Activated T-cell treated with anti-CD3 and anti-CD28 coated beads for 24 hours (primary cell): Measurements from ENCODE around the gene KPNA3.
A peak's percentile ranks its signal among the peaks of the same experiment; 100 is the strongest.
"Not testable (repeated sequence)": the region's sequence is repeated elsewhere in the genome, so short reads cannot be mapped to it uniquely, and the experiment has no call there.

Experiments
- DNase-seq: peaks from one replicate; pipeline ENCODE4 v3.0.0-alpha.2; 2020; ENCODE audit warnings: low read depth

Gene KPNA3

GRCh38 chr13:49792550-49793324 lies at the start of gene KPNA3:
KPNA3 (minus strand) TSS chr13:49792682; CDS start chr13:49792506, 176 bp downstream.
- DNase-seq, result peak; percentile 94

DNA sequence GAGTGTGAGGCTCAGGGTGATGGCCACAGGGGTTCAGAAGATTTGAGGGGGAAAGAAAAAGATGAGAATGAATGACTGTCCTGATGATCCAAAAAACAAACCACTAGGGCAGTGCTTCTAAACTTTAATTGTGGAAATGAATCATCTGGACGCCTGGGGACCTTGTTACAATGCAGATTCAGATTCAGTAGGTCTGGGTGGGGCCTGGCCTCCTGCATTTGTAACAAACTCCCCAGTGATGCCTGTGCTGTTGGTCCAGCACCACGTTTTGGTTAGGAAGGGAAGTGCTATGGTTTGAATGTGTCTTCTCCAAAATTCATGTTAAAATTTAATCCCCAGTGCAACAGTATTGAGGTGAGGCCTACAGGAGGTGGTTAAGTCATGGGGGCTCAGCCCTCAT lies 49.5 kb upstream of the KPNA3 start:
- DNase-seq, result no peak

DNA sequence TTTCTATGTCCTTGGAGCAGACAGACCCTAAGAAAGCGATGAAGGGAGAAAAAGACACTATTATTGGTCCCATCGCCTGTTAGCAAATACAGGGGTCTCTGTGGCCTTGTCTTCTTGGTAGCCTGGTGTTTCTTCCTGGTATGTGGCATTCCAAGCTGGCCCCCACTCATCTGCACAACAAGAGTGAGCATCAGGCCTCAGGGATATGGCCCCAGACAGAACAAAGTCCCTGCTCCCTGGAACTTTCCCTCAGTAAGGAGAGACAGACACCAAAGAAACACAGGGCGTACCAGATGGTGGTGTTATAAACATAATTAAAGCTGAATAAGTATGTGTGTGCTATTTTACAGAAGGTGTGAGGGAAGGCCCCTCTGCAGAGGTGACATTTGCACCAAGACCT lies 48.2 kb upstream of the KPNA3 start:
- no peak for DNase-seq

GRCh38 chr13:49840266-49840665 lies 47.8 kb upstream of the KPNA3 start:
- no peak for DNase-seq

DNA sequence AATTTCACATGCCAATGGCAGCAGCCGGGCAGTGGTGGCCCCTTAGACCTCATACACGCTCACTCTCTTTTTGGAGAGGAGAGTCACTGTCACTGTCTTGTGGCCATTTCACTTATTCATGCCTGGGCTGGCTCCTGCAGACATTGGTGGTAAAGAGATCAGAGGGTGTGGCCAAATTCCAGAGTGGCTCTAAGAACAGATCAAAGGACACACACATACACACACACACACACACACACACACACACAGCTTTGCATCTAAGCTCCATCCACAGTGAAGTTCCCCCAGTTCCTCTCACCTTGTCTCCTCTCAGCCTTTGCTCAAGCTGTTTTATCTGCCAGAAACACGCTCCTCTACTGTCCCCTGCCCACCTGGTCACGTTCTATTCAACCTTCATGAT lies 46.5 kb upstream of the KPNA3 start:
- DNase-seq, result no peak

GRCh38 chr13:49836516-49836915 lies 44.0 kb upstream of the KPNA3 start:
- DNase-seq, result no peak

DNA sequence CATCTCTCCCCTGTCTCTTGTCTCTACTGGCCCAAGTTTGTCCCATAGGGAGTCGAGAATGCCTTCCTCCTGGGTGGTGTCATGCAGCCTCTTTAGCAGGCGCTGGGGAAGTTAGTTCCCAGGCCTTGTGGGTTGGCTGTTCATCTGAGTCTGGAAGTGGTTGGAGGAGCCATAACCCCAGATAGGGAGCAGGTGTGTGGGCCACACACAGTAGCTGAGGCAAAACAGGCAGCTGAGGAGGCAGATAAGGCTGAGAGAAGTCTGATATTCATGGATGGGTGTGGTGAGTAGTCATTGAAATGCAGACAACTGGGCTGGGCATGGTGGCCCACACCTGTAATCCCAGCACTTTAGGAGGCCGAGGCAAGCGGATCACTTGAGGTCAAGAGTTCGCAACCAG lies 40.9 kb upstream of the KPNA3 start:
- DNase-seq, result no peak

DNA sequence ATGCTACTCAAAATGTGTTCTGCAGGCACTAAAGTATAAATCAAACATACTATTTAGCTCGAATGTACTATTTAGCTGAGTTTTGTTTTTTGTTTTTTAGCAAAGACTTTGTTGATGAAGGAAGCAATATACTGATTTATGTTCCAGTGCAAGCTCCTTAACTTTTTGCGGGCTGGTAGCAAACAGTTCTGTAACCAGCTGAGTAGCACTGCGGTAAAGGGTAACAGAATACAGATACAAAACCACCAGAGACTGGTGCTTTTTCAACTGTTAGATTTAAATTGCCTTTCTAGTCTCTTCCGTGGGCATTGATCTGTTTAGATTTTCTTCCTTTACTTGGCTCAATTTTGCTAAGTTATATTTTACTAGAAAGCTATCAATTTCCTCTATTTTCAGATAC lies 39.0 kb upstream of the KPNA3 start:
- DNase-seq, result no peak

- no peak for DNase-seq
These were observed 38.2 kb upstream of the KPNA3 start for GRCh38 chr13:49830721-49831120.

DNA sequence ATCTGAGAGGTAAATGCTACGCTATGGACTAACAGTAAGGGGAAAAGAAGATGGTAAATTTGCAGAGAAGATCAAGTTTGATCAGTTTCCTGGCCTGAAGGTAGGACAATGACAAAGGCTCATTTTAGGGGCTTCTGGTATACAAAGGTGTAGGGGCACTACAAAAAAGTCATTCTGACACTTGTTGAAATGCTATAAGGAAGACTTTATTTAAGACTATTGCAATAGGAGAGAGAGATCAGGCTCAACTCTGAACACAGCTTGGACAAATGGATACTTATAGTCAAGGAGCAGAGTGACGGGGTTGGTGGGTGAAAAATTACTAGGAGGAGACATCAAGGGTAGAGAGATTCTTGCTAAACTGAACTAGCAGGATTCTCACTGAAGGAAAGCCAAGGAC lies 37.2 kb upstream of the KPNA3 start:
- DNase-seq, result no peak

DNA sequence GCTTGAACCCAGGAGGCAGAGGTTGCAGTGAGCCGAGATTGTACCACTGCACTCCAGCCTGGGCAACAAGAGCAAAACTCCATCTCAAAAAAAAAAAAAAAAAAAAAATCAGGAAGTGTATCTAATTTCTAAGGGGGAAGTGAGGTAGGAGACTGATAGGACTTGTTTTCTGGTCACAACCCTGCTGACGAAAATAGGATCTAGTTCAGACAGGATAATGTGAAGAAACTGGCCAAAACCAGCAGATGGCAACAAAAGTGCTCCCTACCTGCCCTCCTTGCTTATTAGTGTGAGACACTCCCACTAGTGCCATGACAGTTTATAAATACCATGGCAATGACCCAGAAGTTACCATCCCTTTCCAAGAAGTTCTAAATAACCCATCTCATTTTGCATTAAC lies 36.0 kb upstream of the KPNA3 start:
- no peak for DNase-seq

- no peak for DNase-seq
These were observed 35.4 kb upstream of the KPNA3 start for GRCh38 chr13:49827891-49828290.

DNA sequence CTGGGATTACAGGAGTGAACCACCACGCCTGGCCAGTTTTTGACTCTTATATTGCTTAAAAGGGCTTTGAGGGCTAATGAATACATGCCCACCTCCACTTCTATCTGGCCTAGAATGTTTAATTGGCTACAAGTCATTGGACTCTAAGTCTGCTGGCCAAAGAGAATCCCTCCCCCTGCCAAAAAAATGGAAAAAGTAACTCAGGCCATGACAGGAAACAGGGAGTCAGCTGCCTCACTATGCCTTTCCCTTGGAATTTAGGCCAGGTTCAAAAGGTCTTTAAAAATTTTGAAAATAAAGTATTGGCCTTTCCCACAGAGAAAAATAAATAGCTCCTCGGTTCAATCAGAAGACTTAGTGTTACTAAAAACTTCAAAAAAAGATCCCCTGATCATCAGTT lies 34.9 kb upstream of the KPNA3 start:
- no peak for DNase-seq

- DNase-seq, result no peak
These were observed 28.9 kb upstream of the KPNA3 start for GRCh38 chr13:49821216-49822009.

DNA sequence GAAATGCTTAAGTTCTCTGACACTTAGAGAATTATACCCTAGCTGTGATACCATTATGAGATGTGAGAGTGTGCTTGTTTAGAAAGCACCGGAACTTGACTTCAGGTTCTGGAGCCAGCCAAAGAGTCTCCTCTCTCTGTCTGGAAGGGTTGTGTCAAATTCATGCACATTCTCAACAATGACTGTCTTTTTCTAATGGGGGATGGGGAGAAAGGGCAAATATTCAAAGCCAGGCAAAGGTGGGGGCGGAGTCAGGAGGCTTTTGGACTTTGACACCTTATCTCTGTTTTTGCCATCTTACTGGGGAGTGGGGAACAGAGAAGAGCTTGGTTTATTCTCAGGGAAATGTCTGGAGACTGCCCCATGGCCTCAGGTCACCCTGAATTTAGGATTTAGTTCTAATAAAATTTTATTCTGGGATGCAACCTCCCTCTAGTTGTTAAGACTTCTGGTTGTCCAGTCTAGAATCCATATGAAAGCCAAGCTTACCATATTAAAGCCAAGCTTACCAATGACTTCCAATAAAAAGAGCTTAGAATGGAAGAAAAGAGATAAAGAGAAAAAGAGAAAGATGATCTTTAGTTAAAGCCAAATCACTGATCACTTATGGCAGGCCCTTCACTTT lies 28.2 kb upstream of the KPNA3 start:
- DNase-seq, result no peak

- not testable (repeated sequence) for DNase-seq
These were observed 23.6 kb upstream of the KPNA3 start for GRCh38 chr13:49816047-49816446.

DNA sequence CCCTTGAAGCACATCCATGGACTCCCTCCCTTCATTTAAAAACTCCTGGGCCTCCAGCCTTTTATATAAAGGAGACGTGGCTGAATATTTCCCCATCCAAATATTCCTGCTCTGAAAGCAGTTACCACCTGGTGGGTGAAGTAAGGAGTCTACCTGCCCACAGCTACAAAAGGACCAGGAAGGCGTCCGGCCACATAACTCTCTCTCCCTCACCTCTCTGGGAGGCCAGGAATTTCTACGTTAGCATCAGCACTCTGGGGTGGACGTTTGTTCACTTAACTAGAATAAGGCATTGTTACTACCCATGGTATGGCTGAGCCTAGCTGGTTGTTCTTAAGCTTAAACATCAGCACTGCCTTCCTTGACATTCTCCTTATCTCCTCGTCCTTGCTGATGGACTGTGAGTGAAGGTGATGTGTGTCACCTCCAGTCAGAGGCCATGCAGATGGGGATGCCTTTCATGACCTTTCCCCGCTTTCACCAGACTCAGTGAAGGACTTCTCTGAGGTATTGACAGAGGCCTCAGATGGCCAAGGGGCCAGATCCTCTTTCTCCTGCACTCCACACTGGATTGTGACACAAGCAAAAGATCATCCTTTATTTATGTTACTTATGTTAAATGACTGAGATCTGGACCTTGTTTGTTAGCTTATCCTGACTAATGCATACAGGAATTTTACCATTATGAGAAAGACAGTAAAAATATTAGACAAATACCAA lies 22.2 kb upstream of the KPNA3 start:
- no peak for DNase-seq

DNA sequence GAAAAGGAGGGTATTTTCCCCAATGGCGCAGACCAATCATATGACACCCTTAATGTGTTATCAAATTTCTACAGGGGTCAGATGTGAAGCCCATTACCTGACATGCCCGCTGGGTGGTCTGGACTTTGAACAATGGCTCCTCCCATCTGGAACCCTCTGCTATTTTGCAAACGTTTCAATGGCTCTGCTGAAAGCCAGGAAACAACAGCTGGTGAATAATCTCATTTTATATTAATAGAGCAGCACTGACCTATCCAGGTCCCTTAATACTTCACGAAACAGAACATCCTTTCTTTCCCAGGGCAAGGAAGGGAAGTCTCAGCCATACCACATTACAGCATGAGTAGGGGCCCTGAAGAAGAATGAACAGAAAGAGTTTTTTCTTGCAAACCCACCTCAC lies 20.3 kb upstream of the KPNA3 start:
- no peak for DNase-seq

DNA sequence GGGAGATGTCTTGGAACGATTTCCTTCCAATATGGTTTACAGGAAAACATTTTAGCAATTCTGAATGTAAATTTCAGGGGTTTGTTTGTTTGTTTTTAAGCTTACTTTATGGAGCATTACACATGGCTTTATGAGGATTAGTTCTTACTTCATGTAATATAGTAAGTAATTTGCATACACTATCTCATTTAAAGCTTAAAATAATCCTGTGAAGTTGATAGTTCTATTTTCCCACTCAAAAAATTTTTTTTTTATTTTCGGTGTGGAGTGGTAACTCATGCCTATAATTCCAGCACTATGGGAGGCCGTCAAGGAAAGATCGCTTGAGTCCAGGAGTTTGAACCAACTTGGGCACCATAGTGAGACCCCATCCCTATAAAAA lies 19.0 kb upstream of the KPNA3 start:
- no peak for DNase-seq

GRCh38 chr13:49810567-49811526 lies 18.4 kb upstream of the KPNA3 start:
- no peak for DNase-seq

DNA sequence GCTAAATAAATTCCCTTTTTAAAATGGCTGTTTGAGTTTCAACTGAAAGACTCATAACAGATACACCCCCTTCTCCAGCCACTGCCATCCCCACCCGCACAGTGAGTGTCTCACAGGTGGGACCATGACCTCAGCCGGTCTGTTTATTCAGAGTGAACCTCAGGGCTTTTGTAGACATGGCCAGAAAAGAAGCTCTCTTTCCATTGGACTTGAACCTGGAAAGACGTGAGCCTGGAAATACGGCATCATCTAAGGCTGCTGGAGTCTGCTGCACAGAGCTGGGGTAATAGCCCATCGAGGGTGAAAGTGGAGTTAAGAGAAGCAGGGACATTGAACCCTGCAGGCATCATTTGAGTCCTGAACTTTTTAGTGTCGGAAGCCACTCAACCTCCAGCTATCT lies 15.2 kb upstream of the KPNA3 start:
- DNase-seq, result no peak
